Measurements from ENCODE around the gene SLC35G1.
A peak's percentile ranks its signal among the peaks of the same experiment; 100 is the strongest.

GRCh38 chr10:93893646-93894515 lies at the start of gene SLC35G1:
- peak; percentile 29 for TF ChIP-seq POLR2AphosphoS5 (IDR thresholded peaks at IDR 0.05)
- peak in 1 of 4 experiments; percentile 37 for TF ChIP-seq CTCF (IDR thresholded peaks at IDR 0.05)

Data from gastroesophageal sphincter (tissue), 3 donors.